ENCODE measurements around the gene CELSR2.

CELSR2 gene

DNA sequence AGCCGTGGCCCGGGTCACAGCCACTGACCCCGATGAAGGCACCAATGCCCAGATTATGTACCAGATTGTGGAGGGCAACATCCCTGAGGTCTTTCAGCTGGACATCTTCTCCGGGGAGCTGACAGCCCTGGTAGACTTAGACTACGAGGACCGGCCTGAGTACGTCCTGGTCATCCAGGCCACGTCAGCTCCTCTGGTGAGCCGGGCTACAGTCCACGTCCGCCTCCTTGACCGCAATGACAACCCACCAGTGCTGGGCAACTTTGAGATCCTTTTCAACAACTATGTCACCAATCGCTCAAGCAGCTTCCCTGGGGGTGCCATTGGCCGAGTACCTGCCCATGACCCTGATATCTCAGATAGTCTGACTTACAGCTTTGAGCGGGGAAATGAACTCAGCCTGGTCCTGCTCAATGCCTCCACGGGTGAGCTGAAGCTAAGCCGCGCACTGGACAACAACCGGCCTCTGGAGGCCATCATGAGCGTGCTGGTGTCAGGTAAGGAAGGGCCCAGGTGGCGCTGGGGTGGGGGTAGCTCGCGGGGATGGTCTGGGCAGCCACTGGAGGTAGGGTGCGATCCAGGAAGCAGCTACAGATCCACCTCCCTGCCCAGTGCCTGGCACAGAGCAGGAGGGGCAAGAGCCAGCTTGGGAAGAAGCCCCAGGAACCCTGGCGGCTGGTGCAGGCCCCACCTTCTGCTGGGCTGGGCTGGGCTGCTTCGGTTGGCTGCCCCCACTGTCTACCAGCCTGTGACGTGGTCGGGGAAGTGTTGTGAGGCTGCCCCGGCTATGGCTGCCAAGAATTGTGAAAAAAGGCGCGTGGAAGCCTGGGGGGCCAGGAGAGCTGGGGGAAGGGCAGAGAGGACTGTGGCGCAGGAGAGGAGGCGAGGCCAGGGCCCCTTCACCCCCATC, 3.8 kb downstream of the CELSR2 start:
- H3K4me3 ChIP-seq (ENCODE audit: low read depth in 1 of 2, low read length in 1 of 2) = no peak overlapping the region

DNA sequence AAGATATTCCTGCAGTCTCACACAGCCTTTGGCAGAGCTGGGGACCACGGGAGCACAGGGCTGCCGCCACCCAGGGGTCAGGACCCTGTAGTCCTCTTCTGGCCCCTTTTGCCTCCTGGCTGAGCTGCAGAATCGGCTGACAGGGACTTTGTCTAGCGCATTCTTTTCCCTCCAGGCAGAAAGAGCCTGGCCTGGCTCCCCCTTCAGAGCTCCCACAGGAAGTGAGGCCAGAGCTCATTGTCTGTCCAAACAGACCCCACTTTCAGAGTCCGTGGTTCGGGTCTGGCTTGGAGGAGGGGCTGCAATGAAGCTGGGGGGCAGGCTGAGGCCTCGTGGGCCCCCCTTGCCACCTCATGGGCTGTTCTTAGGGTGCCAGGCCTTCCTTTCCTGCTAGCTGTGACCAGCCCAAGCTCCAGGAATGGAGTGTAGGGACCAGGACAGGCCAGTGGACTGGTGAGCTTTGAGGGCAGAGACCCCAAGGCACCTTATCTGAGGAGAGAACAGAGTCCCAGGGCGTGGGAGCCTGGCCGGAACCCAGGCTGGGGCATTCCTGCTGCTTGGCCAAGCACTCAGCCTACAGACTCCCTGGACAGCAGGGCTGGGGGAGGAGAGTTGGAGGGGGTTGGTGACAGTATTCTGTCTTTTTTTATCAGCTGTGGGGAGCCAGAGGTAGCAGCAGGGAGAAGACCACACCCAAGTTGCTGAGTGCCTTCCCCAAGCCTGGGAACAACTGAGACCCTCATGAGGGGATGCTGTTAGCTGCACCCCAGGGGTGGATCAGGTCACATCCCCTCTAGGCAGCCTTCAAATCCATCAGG, 4.7 kb downstream of the CELSR2 start:
- no peak overlapping the region for H3K27ac ChIP-seq
- TF ChIP-seq, protein P1, sequence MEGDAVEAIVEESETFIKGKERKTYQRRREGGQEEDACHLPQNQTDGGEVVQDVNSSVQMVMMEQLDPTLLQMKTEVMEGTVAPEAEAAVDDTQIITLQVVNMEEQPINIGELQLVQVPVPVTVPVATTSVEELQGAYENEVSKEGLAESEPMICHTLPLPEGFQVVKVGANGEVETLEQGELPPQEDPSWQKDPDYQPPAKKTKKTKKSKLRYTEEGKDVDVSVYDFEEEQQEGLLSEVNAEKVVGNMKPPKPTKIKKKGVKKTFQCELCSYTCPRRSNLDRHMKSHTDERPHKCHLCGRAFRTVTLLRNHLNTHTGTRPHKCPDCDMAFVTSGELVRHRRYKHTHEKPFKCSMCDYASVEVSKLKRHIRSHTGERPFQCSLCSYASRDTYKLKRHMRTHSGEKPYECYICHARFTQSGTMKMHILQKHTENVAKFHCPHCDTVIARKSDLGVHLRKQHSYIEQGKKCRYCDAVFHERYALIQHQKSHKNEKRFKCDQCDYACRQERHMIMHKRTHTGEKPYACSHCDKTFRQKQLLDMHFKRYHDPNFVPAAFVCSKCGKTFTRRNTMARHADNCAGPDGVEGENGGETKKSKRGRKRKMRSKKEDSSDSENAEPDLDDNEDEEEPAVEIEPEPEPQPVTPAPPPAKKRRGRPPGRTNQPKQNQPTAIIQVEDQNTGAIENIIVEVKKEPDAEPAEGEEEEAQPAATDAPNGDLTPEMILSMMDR (IDR thresholded peaks at IDR 0.05) = no peak
- peaks cover 5 to 10% of the 10 kb centered on the region in 2 experiments for H3K4me1 ChIP-seq (ENCODE audit: control insufficient read depth in 1 of 2, insufficient read depth in 1 of 2, low read depth in 1 of 2, low read length in 1 of 2)
- H3K9me3 ChIP-seq = no peaks in the 10 kb centered on the region
- no peaks in the 10 kb centered on the region for H3K36me3 ChIP-seq
- H3K4me3 ChIP-seq (ENCODE audit: low read depth in 1 of 2, low read length in 1 of 2) = no peak overlapping the region
- H3K27me3 ChIP-seq = peaks cover 81% of the 10 kb centered on the region

More for the DNA sequence above, 3.8 kb downstream of the CELSR2 start:
- peaks cover 89% of the 10 kb centered on the region for H3K27me3 ChIP-seq
- H3K9me3 ChIP-seq = no peaks in the 10 kb centered on the region
- H3K4me1 ChIP-seq (ENCODE audit: control insufficient read depth in 1 of 2, insufficient read depth in 1 of 2, low read depth in 1 of 2, low read length in 1 of 2) = peaks cover 5 to 12% of the 10 kb centered on the region in 2 experiments
- no peak overlapping the region for H3K27ac ChIP-seq
- TF ChIP-seq, protein P1 (IDR thresholded peaks at IDR 0.05) = no peak
- H3K36me3 ChIP-seq = no peaks in the 10 kb centered on the region

DNA sequence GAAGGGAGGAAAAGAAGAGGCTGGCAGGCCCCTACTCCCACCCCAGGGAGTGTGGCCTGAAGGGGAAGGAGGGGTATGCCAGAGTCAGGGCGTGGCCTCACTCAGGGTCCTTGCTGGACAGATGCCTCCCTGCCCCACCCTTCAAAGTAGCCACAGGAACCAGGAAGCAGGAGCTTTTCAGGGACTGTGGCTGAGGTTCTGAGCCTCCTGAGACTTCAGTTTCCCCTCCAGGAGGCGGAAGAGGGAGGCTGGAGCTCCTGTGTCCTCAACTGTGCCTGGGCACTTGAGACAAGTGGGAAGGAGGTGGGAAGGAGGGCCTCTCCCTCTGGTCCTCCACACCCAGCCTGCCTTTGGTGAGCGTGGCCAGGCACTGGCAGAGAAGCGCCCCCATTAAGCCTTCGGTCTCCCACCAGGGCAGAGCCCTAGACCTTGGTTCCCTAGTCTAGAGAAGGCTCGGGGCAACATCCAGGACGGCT, 5.3 kb downstream of the CELSR2 start:
- TF ChIP-seq, protein P1 (IDR thresholded peaks at IDR 0.05) = no peak
- H3K27me3 ChIP-seq = peaks cover 74% of the 10 kb centered on the region
- H3K36me3 ChIP-seq = no peaks in the 10 kb centered on the region
- no peak overlapping the region for H3K27ac ChIP-seq
- no peak overlapping the region for H3K4me3 ChIP-seq (ENCODE audit: low read depth in 1 of 2, low read length in 1 of 2)
- H3K4me1 ChIP-seq (ENCODE audit: control insufficient read depth in 1 of 2, insufficient read depth in 1 of 2, low read depth in 1 of 2, low read length in 1 of 2) = peaks cover 5 to 6% of the 10 kb centered on the region in 2 experiments
- H3K9me3 ChIP-seq = no peaks in the 10 kb centered on the region

DNA sequence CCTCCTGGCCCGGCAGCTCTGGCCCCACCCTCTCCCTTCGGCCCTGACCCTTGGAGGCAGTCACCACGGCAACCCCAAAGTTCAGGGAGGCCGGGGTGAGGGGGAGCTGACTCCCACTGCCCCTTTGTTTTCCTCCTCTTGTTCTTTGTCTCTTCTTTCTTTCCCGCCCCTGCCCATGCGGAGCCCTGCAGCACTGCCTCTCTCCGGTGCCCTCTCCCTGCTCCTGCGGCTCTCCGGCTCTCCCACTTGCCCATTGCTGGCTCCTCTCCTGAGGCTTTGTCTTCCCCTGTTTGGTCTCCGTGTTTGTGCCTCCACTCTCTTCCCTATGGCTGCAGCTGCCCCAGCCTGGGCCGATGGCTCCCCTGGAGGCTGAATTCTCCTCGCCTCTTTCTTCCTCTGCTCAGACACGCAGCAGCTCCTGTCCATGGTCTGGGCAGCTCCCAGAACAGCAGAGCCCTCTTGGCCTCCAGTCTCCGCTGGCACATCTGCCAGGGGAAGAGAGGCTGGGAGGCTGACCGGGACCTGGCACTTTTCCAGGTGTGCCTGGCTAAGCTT, 5.8 kb downstream of the CELSR2 start:
- Histone ChIP-seq H3K27me3 (peaks cover 69% of the 10 kb centered on the region), H3K4me1 (ENCODE audit: control insufficient read depth in 1 of 2, insufficient read depth in 1 of 2, low read depth in 1 of 2, low read length in 1 of 2) (peaks cover under 1% of the 10 kb centered on the region in 2 experiments), H3K9me3 (no peaks in the 10 kb centered on the region), H3K27ac (no peak overlapping the region), H3K36me3 (no peaks in the 10 kb centered on the region), H3K4me3 (ENCODE audit: low read depth in 1 of 2, low read length in 1 of 2) (no peak overlapping the region)
- TF ChIP-seq, protein P1 (IDR thresholded peaks at IDR 0.05) = no peak

DNA sequence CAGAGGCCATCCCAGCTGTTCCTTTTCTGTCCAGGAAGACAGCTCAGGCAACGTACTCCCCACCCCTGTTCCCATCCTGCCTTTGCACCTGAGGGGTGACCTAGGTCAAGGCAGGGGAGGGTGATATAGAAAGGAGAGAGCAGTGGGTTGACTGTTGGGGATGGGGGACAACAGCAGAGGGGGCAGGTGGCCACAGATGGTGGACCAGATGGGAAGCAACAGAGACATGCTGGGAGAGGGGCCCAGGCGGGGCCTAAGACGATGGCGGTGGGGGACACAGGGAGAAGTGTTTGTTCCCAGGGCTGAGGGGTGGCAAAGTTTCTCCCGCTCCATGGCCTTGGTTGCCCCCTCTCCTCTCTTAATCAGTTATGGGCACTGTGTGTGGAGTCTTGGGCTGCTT, 6.3 kb downstream of the CELSR2 start:
- no peak overlapping the region for H3K4me3 ChIP-seq (ENCODE audit: low read depth in 1 of 2, low read length in 1 of 2)
- TF ChIP-seq, protein P1 (IDR thresholded peaks at IDR 0.05) = no peak
- H3K4me1 ChIP-seq (ENCODE audit: control insufficient read depth in 1 of 2, insufficient read depth in 1 of 2, low read depth in 1 of 2, low read length in 1 of 2) = no peaks in the 10 kb centered on the region
- peaks cover 64% of the 10 kb centered on the region for H3K27me3 ChIP-seq
- H3K36me3 ChIP-seq = no peaks in the 10 kb centered on the region
- no peak overlapping the region for H3K27ac ChIP-seq
- H3K9me3 ChIP-seq = no peaks in the 10 kb centered on the region
